ENCODE data around the gene DHX34. TPM values are rescaled to one million over a fixed set of nuclear protein-coding genes. Genes with fewer than 3 reads are reported as not detected.

Gene DHX34
- total and polyA plus RNA-seq, 9 of the 15 experiments (the other 6 are each of a cell fraction or from before 2014, with no cell fraction given), result 0.36 to 42.0 (median 15.0) TPM

DNA sequence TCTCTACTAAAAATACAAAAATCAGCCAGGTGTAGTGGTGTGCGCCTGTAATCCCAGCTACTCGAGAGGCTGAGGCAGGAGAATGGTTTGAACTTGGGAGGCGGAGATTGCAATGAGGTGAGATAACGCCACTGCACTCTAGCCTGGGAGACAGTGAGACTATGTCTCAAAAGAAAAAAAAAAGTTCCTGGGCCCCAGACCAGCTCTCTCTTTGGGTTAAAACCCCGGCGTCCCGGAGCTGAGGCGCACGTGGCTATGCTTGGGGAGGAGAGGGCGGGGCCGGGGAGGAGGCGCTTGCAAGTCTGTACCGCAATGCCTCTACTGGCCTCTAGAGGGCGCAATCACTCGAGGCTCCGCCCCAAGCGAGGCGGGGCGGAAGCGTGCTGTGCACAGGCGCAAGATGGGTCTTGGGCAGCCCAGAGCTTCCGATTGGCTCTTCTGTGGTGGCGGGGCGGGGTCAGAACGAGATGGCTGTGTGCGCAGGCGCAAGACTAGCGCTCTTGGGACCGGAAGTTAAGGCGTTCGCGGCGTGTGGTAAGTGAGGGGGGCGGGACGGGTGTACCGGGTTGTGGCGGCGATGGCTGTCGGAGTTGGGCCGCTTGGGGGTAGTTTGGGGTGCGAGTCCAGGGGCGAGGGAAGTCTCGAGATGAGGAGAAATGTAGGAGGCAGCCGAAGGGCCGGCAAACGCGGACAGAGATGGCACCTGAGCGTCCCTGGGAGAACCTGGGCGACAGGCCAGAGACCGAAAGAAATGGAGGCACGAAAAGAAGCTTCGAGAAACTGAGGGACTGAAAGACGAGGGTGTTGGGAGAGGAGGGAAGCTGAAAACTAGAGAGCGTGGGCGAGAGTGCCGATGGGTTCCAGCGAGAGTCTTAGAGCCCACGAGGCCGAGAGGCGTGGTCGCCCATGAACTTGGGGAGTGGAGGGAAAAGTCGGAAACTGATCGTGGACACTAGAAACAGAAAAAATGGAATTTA is at the start of gene DHX34 (continued):
- TF ChIP-seq, protein P1, sequence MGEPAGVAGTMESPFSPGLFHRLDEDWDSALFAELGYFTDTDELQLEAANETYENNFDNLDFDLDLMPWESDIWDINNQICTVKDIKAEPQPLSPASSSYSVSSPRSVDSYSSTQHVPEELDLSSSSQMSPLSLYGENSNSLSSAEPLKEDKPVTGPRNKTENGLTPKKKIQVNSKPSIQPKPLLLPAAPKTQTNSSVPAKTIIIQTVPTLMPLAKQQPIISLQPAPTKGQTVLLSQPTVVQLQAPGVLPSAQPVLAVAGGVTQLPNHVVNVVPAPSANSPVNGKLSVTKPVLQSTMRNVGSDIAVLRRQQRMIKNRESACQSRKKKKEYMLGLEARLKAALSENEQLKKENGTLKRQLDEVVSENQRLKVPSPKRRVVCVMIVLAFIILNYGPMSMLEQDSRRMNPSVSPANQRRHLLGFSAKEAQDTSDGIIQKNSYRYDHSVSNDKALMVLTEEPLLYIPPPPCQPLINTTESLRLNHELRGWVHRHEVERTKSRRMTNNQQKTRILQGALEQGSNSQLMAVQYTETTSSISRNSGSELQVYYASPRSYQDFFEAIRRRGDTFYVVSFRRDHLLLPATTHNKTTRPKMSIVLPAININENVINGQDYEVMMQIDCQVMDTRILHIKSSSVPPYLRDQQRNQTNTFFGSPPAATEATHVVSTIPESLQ (CRISPR knock-in tag; IDR thresholded peaks at IDR 0.05), result no peak
- TF ChIP-seq ETV5 (CRISPR knock-in tag; IDR thresholded peaks at IDR 0.05; ENCODE audit: low read depth), result peak; percentile 48; the same call in 1 of the 2 replicates
- no peak; a peak in 1 of 4 replicates for TF ChIP-seq KDM4B (IDR thresholded peaks at IDR 0.05; ENCODE audit: borderline replicate concordance in 2 of 2, low read depth in 1 of 2)
- TF ChIP-seq NCOA1 (IDR thresholded peaks at IDR 0.05; ENCODE audit: low read depth), result no peak; the same call in 1 of the 2 replicates
- peak; percentile 45; the same call in 1 of the 2 replicates for TF ChIP-seq LCOR (CRISPR knock-in tag; IDR thresholded peaks at IDR 0.05)
- TF ChIP-seq, protein P2, sequence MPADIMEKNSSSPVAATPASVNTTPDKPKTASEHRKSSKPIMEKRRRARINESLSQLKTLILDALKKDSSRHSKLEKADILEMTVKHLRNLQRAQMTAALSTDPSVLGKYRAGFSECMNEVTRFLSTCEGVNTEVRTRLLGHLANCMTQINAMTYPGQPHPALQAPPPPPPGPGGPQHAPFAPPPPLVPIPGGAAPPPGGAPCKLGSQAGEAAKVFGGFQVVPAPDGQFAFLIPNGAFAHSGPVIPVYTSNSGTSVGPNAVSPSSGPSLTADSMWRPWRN (IDR thresholded peaks at IDR 0.05; ENCODE audit: low read depth), result 0 out of 2 replicates have a peak, but pooled peaks have one; percentile 14
- peak; percentile 58 for TF ChIP-seq NFIC (IDR thresholded peaks at IDR 0.05)
- TF ChIP-seq CHCHD3 (CRISPR knock-in tag; IDR thresholded peaks at IDR 0.05), result no peak
- no peak for TF ChIP-seq ZNF431 (CRISPR knock-in tag; IDR thresholded peaks at IDR 0.05)
- TF ChIP-seq SUPT5H (IDR thresholded peaks at IDR 0.05), result peak; percentile 90
- TF ChIP-seq, protein P3, sequence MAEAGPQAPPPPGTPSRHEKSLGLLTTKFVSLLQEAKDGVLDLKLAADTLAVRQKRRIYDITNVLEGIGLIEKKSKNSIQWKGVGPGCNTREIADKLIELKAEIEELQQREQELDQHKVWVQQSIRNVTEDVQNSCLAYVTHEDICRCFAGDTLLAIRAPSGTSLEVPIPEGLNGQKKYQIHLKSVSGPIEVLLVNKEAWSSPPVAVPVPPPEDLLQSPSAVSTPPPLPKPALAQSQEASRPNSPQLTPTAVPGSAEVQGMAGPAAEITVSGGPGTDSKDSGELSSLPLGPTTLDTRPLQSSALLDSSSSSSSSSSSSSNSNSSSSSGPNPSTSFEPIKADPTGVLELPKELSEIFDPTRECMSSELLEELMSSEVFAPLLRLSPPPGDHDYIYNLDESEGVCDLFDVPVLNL (CRISPR knock-in tag; IDR thresholded peaks at IDR 0.05; ENCODE audit: low read depth), result 0 out of 2 replicates have a peak, but pooled peaks have one; percentile 21
- peak; percentile 85 for TF ChIP-seq POLR2G (IDR thresholded peaks at IDR 0.05; ENCODE audit: low read depth, low read length)
- peak; percentile 93 for TF ChIP-seq GABPB1 (CRISPR knock-in tag; IDR thresholded peaks at IDR 0.05)
- TF ChIP-seq STAG1 (CRISPR knock-in tag; IDR thresholded peaks at IDR 0.05; ENCODE audit: borderline replicate concordance), result 0 out of 2 replicates have a peak, but pooled peaks have one; percentile 14
- TF ChIP-seq, protein P4, sequence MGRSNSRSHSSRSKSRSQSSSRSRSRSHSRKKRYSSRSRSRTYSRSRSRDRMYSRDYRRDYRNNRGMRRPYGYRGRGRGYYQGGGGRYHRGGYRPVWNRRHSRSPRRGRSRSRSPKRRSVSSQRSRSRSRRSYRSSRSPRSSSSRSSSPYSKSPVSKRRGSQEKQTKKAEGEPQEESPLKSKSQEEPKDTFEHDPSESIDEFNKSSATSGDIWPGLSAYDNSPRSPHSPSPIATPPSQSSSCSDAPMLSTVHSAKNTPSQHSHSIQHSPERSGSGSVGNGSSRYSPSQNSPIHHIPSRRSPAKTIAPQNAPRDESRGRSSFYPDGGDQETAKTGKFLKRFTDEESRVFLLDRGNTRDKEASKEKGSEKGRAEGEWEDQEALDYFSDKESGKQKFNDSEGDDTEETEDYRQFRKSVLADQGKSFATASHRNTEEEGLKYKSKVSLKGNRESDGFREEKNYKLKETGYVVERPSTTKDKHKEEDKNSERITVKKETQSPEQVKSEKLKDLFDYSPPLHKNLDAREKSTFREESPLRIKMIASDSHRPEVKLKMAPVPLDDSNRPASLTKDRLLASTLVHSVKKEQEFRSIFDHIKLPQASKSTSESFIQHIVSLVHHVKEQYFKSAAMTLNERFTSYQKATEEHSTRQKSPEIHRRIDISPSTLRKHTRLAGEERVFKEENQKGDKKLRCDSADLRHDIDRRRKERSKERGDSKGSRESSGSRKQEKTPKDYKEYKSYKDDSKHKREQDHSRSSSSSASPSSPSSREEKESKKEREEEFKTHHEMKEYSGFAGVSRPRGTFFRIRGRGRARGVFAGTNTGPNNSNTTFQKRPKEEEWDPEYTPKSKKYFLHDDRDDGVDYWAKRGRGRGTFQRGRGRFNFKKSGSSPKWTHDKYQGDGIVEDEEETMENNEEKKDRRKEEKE (IDR thresholded peaks at IDR 0.05; ENCODE audit: borderline replicate concordance in 1 of 2, control insufficient read depth in 1 of 2, low read depth in 2 of 2, low read length in 1 of 2), result no peak
